Right forelimb (tissue), 1 donor: ENCODE results near the gene TYK2.

Source experiments
- DNase-seq: peaks from one replicate; pipeline ENCODE4 v3.0.0-alpha.2; 2018

TYK2 gene

GRCh38 chr19:10332965-10333757 lies 47.2 kb downstream of the TYK2 start, which contains the start of gene RAVER1:
Gene RAVER1, minus strand, starts transcription at chr19:10333529. Its CDS starts 22 bp downstream, at chr19:10333507.
- peak; percentile 98 for DNase-seq

- DNase-seq, result no peak
Measured at GRCh38 chr19:10332158-10332964, 48.0 kb downstream of the TYK2 start.

DNA sequence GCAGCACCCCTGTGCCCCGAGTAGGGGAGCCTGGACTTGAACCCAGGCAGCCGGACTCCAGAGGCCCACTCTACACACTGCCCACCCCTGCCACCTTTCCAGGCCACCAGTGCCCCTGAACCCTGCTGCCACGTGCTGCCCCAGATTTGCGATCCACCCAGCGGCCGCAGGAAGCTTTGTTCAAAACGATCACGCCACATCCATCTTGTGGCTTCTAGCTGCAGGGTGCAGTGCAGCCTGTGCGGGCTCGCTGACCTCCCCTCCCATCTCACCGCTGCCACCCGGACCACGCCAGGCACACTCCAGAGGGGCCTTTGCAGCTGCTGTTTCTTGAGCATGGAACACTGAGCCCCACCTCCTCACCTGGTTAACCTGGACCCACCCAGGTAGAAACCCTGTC lies 50.8 kb downstream of the TYK2 start:
- DNase-seq, result no peak

GRCh38 chr19:10328558-10329429 lies 51.6 kb downstream of the TYK2 start:
- no peak for DNase-seq

- no peak for DNase-seq
Measured at GRCh38 chr19:10327793-10328192, 52.6 kb downstream of the TYK2 start.

- DNase-seq, result no peak
Measured at GRCh38 chr19:10325732-10326131, 54.6 kb downstream of the TYK2 start.

DNA sequence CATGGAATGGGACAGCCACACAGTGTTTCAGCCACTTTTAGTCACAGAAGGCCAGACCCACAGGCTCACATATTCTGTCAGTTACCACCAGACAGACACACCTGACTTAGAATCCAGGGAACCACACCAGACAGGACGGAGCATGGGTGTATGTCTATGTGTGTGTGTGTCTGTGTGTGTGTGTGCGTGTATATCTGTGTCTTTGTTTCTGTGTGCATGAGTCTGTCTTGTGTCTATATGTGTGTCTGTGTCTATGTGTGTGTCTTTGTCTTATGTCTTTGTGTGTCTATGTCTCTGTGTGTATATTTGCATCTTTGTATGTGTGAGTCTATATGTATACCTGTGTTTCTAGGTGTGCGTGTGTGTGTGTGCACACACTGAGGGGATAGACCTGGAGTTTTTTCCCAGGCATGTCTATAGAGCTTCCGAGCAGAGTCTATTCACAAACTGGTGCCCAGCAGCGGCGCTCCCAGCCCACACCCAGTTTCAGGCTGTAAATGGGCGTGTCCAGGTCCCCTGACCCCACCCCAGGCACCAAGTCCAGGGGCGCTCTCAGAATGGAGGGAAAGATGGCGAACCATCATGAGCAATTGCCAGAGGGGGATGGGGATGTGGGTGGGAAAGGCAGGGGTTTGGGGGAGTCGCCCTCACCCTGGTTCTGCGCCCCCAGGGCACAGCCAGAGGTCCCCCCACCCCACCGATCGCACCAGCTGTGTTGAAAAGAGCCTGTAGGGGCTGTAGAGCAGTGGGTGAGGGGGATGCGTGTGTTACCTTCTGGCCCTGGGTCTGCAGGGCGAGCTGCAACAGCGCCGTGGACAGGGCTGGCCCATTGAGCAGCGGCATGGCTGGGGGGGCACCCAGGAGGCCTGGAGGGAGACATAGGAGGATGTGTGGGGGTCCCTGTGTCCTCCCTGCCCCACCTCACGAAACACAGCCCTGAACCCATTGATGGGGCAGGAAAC lies 58.2 kb downstream of the TYK2 start:
- no peak for DNase-seq

GRCh38 chr19:10321417-10321797 lies 59.0 kb downstream of the TYK2 start:
- DNase-seq, result no peak

DNA sequence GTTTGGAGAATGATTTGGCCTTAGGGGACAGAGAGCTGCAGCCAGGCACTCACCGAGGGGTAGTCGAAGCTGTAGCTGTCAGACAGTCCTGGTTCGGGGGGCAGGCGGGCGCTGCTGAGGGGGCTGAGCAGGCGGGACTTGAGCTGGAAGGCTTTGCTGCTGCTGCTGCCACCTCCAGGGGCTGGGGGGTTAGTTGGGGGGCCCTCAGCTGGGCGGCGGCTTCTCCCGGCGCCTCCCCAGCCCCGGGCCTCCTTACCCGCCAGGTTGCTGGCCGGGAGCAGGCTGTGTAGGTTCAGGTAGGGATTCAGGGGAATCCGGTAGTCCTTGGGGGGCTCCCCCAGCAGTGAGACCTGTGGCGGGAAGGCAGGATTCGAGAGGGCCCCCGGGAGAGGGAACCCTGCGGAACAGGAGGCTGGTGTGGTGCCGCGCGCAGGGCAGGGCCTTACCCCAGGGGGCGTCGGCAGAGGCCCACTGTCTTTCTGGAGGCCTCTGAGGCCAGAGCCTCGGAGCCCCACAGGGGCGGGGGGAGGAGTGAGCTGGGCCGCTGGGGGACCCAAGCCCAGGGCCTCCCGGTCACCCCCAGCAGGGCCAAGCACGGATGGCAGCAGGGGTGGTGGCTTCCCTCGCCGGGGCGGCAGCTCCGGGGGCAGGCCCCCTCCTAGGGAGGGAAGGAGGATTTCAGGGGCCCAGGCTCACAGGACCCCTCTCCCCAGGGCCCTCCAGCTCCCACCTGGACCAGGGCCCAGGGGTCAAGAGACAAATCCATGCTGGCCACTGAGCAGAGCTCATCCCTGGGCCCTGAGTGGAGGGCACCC lies 59.6 kb downstream of the TYK2 start:
- DNase-seq, result no peak

DNA sequence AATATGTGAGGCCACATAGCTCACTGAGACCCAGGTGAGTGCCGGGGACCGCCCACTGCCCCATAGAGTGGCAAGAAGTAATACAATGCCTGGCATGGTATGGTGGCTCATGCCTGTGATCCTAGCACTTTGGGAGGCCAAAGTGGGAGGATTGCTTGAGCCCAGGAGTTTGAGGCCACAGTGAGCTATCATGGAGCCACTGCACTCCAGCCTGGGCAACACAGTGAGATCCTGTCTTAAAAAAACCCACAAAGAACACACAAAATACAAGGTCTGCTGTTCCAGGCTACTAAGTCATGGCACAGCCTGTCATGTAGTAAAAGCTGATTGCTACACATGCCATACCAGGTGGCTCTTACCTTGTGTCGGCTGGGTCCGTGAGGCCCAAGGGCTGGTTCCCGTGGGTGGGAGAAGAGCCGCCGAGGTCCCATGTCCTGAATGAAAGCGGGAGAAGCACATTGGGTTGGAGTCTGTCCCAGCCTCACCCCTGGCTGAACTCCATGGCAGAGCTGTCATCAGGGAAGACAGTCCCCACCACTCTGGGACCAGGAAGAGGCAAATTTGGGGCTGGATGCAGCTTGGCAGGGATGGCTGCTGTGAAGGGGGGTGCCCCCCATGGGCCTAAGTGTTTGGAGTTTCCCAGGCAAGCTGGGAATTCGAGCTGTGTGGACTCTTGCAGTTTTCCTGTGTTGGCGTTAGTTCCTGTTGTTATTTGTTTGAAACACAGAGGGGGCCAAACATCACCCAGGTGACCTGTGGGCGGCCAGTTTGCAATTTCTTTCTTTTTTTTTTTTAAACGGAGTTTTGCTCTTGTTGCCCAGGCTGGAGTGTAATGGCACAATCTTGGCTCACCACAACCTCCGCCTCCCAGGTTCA lies 61.3 kb downstream of the TYK2 start:
- DNase-seq, result no peak

DNA sequence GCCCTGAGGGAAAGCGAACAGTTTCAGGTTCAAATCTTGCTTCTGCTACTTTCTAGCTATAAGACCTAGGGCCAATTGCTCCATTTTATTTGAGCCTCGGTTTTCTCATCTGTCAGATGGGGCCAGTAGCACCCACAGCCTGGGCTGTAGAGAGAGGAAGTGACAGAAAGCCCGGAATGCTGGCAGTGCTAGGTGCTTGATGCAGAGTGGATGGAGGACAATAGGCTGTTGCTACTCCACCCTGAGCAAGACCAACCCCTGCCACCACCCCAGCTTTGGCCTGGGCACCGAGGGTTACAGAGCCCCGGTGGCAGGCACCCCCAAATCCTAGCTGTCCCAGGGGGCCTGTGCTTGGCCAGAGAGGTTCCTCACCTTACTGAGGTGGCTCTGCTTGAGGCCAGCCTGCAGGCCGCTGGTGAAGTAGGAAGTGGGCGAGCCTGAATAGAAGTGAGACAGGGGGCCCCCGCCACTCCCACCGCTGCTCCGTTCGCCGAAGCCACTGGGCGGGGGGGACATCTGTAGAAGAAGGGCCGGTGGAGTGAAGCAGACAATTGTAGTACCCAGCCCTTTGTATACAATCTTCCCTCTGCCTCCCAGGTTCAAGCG lies 62.4 kb downstream of the TYK2 start:
- no peak for DNase-seq

GRCh38 chr19:10317045-10317856 lies 63.1 kb downstream of the TYK2 start:
- no peak for DNase-seq

- DNase-seq, result no peak
Measured at GRCh38 chr19:10316229-10317044, 63.9 kb downstream of the TYK2 start.

GRCh38 chr19:10315335-10316214 lies 64.8 kb downstream of the TYK2 start, which contains the start of gene FDX2:
Gene FDX2, minus strand, starts transcription at chr19:10316015. Its CDS starts 19 bp downstream, at chr19:10315996.
- DNase-seq, result peak; percentile 92

DNA sequence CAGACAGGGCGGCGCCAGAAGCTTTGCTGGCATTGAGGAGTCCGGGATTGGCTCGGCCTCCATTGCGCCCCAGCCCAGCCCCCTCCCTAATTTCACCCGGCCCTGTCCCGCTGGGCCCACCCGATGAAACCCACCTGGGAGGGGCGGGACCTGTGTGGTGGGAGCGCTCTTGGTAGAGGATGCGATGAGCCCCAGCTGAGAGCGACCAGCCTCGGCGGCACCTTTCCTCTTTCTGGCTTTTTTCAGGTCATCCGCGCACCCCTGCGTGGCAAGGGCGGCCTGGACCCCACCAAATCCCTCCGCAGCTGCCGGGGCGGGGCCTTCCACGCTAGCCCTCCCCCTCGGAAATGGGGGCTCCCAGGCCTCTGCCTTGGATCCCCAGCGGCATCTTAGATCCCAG lies 70.9 kb downstream of the TYK2 start, which contains the start of gene ZGLP1:
TSS of gene ZGLP1 (minus strand) at position 393 of the 400 bp plus-strand sequence.
- DNase-seq, result no peak

GRCh38 chr19:10306327-10306726 lies 74.0 kb downstream of the TYK2 start:
- DNase-seq, result no peak
